Hematopoietic multipotent progenitor cell treated with erythropoietin and hydrocortisone succinate and interleukin-3 and kit ligand, for 17 days (in vitro differentiated cells): ENCODE results near the gene MAD1L1.

ENCODE experiments used
- DNase-seq: peaks from one replicate; pipeline ENCODE4 v3.0.0-alpha.2; 2015; ENCODE audit warnings: low spot score

MAD1L1 gene

DNA sequence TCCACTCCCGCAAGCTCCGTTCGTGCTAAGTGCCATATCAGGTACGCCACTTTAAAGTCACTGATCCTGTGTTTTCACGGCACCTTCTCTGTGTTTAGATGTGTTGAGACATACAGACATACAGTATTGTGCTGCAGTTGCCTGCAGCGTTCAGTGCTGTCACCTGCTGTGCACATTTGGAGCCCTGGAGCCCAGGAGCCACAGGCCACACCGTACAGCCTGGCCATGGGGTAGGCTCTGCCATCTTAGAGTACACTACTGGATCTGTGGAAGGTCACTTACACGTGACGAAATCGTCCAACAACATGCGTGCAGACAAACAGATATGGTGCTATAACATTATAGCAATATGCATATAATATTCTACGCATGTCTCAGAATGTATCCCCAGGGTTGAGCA is 451.4 kb downstream of the MAD1L1 start:
- no peak for DNase-seq

- no peak for DNase-seq
These were observed 453.3 kb downstream of the MAD1L1 start for GRCh38 chr7:1779445-1779844.

DNA sequence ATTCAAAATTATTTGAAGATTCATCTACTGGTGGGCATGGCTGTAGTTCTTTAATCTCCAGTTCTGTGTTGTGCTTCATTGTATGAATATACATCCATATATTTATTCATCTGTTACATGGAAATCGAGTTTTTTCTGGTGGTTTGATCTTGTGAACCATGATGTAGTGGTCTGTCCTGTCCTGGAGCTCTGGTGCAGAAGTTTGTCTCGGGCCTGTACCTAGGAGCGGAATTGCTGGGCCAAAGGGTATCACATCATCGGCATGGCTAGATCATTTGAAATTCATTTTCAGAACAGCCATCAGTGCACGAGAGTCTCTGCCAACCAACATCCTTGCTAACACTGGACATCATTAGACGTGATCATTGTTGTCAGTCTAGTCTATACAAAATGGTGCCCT is 455.6 kb downstream of the MAD1L1 start:
- DNase-seq = no peak

DNA sequence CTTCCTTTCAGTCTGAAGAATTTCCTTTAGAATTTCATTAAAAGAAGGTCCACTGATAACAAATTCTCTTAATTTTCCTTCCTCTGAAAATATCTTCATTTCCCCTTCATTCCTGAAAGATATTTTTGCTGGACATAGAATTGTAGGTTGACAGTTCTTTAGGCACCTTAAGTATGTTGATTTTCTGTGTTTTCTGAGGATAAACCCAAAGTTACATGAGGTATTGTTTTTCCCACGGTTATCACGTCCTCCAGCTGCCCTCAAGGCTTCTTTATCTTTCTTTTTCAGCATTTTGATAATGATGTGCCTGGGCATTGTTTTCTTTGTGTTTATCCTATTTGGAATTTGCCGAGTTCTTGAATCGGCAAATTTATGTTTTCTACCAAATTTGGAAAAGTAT is 457.4 kb downstream of the MAD1L1 start:
- no peak for DNase-seq

- no peak for DNase-seq
These were observed 462.4 kb downstream of the MAD1L1 start for GRCh38 chr7:1770331-1770730.

GRCh38 chr7:1769286-1770200 is 463.2 kb downstream of the MAD1L1 start:
- no peak for DNase-seq

DNA sequence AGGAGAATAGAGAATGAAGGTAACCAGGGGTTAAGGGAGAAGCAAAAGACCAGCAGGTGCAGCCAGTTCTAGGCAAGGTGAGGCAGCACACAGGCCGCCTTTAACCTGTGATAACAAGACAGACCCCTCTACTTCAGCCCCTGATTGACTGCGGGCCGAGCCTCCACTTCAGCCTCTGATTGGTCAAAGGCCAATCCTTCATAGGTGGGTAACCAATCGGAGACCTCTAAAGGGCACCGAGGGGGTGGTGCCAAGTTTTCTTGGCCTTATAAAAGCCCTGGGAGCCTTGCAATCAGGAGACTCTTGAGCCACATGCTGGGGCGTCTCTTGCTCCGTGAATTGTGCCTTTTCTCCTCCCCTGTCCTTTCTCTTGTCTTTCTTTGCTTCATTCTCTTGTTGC is 463.9 kb downstream of the MAD1L1 start:
- DNase-seq = no peak

- no peak for DNase-seq
These were observed 465.2 kb downstream of the MAD1L1 start for GRCh38 chr7:1767524-1767923.
